Activated CD4-positive, alpha-beta T cell treated with anti-CD3 and anti-CD28 coated beads, Interleukin-2, amount 10 ng/mL, durations not matched to agents 24 days and 14 days (primary cell): ENCODE results near the gene FOSB. TPM values are rescaled to one million over a fixed set of nuclear protein-coding genes. Genes with fewer than 3 reads are reported as not detected.

Source experiments
- DNase-seq: peaks from one replicate; pipeline ENCODE4 v3.0.0; 2022
- H3K27ac Mint-ChIP-seq: one replicate; pipeline ENCODE4 v1.8.0; 2022; ENCODE audit warnings: mild to moderate bottlenecking, mixed read lengths
- H3K27me3 Mint-ChIP-seq: one replicate; pipeline ENCODE4 v1.8.0; 2022; ENCODE audit warnings: mixed read lengths
- H3K36me3 Mint-ChIP-seq: one replicate; pipeline ENCODE4 v1.8.0; 2022; ENCODE audit warnings: low read depth, mild to moderate bottlenecking, mixed read lengths
- H3K4me1 Mint-ChIP-seq: one replicate; pipeline ENCODE4 v1.8.0; 2021; ENCODE audit warnings: mixed read lengths
- H3K4me3 Mint-ChIP-seq: one replicate; pipeline ENCODE4 v1.8.0; 2022; ENCODE audit warnings: mild to moderate bottlenecking, moderate library complexity, mixed read lengths
- H3K9me3 Mint-ChIP-seq: one replicate; pipeline ENCODE4 v1.8.0; 2021; ENCODE audit warnings: mixed read lengths
- intact Hi-C: fragments of 100-400 bp; cut with micrococcal nuclease; formaldehyde crosslinking; loops from one replicate; pipeline ENCODE4 v1.15.1; 2023
- total RNA-seq: library from RNA; stranded (reverse); gene quantifications from 2 replicates; pipeline ENCODE4 v1.2.3, GENCODE V29; 2022

Gene FOSB
- total RNA-seq, 1 donor from 2014 or later: 11.3 TPM

GRCh38 chr19:45467115-45467455, 711 bp upstream of the FOSB start:
- H3K27me3 Mint-ChIP-seq: peaks cover 31% of the 10 kb centered on the region
- no peaks in the 10 kb centered on the region for H3K9me3 Mint-ChIP-seq
- peaks cover 24% of the 10 kb centered on the region for H3K4me1 Mint-ChIP-seq
- peaks cover 10% of the 10 kb centered on the region for H3K36me3 Mint-ChIP-seq
- intact Hi-C loops: no loop called here
- peak overlapping the region; percentile 86 for H3K4me3 Mint-ChIP-seq
- peak overlapping the region; percentile 94 for H3K27ac Mint-ChIP-seq
- DNase-seq: no peak

DNA sequence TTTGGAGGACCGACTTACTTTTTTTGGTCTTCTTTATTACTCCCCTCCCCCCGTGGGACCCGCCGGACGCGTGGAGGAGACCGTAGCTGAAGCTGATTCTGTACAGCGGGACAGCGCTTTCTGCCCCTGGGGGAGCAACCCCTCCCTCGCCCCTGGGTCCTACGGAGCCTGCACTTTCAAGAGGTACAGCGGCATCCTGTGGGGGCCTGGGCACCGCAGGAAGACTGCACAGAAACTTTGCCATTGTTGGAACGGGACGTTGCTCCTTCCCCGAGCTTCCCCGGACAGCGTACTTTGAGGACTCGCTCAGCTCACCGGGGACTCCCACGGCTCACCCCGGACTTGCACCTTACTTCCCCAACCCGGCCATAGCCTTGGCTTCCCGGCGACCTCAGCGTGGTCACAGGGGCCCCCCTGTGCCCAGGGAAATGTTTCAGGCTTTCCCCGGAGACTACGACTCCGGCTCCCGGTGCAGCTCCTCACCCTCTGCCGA, 409 bp downstream of the FOSB start:
- peak; percentile 90 for DNase-seq
- H3K4me1 Mint-ChIP-seq: peaks cover 28% of the 10 kb centered on the region
- intact Hi-C loops: no loop called here
- H3K27me3 Mint-ChIP-seq: peaks cover 38% of the 10 kb centered on the region
- peaks cover 19% of the 10 kb centered on the region for H3K36me3 Mint-ChIP-seq
- H3K9me3 Mint-ChIP-seq: no peaks in the 10 kb centered on the region
- peak overlapping the region; percentile 94 for H3K27ac Mint-ChIP-seq
- H3K4me3 Mint-ChIP-seq: peak overlapping the region; percentile 86

GRCh38 chr19:45468803-45469131, 971 bp downstream of the FOSB start:
- peaks cover 24% of the 10 kb centered on the region for H3K36me3 Mint-ChIP-seq
- intact Hi-C loops: loop anchor here (1.0 kb wide), 2 partner anchors 10 to 18 kb away; no protein-coding TSS in a partner anchor
- peak overlapping the region; percentile 94 for H3K27ac Mint-ChIP-seq
- no peak for DNase-seq
- peak overlapping the region; percentile 86 for H3K4me3 Mint-ChIP-seq
- H3K4me1 Mint-ChIP-seq: peaks cover 28% of the 10 kb centered on the region
- H3K27me3 Mint-ChIP-seq: peaks cover 43% of the 10 kb centered on the region
- H3K9me3 Mint-ChIP-seq: no peaks in the 10 kb centered on the region

DNA sequence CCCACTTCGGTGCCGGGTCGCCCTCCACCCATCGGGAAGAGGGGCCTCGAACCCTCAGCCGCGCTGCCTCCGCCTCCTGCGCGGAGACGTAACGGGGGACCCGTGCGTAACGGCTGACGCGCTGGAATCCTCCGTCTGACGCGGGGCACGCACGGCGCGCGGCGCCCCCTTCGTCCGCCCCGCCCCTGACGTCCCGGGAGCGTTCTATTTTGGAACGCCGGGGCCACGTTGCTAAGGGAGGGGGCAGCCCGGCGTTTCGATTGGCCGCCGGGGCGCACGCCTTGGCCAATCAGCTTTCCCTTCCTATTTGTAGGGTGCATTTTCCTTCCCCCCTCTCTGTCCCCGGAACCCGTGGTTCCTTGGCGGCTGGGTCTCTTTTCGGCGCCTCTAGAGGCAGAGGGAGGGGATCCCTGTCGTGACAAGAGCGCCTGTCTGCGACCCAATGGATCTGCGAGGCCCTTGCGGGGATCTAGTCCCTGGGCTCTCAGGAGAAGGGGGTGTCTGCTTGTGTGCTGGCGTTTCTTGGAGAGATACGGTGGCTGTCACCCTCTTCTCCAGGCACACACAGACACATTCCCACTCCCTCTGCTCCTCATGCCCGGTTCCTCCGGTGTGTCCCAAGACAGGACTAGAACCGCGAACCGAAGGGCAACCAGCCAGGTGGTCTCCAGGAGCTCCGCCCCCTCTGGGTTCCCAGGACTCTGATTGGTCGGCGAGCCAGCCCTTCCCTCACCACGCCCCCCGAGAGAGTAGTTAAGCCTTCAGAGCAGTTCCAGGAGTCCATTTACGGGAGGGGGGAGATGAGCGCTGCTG, 1.5 kb downstream of the FOSB start:
- peak; percentile 98 for DNase-seq
- peaks cover 26% of the 10 kb centered on the region for H3K36me3 Mint-ChIP-seq
- peaks cover 28% of the 10 kb centered on the region for H3K4me1 Mint-ChIP-seq
- intact Hi-C loops: loop anchor here (1.0 kb wide), 2 partner anchors 9 to 19 kb away; no protein-coding TSS in a partner anchor
- no peaks in the 10 kb centered on the region for H3K9me3 Mint-ChIP-seq
- H3K4me3 Mint-ChIP-seq: peak overlapping the region; percentile 86
- peaks cover 49% of the 10 kb centered on the region for H3K27me3 Mint-ChIP-seq
- peak overlapping the region; percentile 94 for H3K27ac Mint-ChIP-seq

DNA sequence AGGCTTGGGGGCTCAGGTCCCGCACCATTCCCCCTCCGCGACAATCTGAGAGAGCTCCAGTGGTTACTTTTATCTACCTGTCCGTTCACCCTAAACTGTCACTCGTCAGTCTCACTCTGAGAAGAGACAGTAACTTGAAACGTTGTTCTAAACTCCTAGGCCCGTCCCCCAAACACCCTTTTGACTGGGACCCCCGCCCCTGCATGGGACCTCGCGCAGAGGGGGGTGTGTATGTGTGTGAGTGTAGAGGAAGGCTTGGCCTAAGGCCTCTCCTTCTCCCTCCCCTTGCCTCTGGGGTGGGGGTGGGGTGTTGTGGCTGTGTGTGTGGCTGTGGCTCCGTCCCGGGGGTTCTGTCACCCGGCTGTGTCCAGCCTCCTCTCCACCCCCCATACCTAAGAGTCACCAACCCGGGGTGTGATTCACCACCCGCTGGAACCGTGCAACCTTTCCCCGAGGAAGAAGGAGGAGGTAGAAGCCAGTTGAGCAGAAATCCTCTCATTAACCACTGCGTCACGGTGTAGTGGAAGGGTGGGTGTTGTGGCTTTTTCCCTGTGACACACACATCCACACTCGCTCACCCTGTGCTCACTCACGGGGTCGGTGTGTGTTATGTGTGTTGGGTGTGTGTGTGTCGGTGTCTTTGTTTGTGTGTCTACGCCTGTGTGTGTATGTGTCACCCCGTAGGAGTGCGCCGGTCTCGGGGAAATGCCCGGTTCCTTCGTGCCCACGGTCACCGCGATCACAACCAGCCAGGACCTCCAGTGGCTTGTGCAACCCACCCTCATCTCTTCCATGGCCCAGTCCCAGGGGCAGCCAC, 2.4 kb downstream of the FOSB start:
- intact Hi-C loops: loop anchor here (1.0 kb wide), 2 partner anchors 8 to 20 kb away; no protein-coding TSS in a partner anchor
- H3K9me3 Mint-ChIP-seq: no peaks in the 10 kb centered on the region
- peaks cover 51% of the 10 kb centered on the region for H3K27me3 Mint-ChIP-seq
- peak overlapping the region; percentile 86 for H3K4me3 Mint-ChIP-seq
- peak overlapping the region; percentile 94 for H3K27ac Mint-ChIP-seq
- H3K4me1 Mint-ChIP-seq: peaks cover 34% of the 10 kb centered on the region
- H3K36me3 Mint-ChIP-seq: peaks cover 30% of the 10 kb centered on the region
- peak; percentile 87 for DNase-seq

DNA sequence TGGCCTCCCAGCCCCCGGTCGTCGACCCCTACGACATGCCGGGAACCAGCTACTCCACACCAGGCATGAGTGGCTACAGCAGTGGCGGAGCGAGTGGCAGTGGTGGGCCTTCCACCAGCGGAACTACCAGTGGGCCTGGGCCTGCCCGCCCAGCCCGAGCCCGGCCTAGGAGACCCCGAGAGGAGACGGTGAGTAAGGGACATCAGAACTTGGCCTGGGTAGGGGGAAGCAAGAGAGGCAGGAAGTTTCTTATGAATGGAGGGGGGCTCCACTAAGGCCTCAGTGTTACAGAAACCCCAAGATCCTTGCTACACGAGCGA, 2.9 kb downstream of the FOSB start:
- peaks cover 35% of the 10 kb centered on the region for H3K4me1 Mint-ChIP-seq
- H3K36me3 Mint-ChIP-seq: peaks cover 30% of the 10 kb centered on the region
- H3K9me3 Mint-ChIP-seq: no peaks in the 10 kb centered on the region
- H3K27ac Mint-ChIP-seq: peak overlapping the region; percentile 94
- H3K4me3 Mint-ChIP-seq: peak overlapping the region; percentile 86
- DNase-seq: peak; percentile 81
- H3K27me3 Mint-ChIP-seq: peaks cover 51% of the 10 kb centered on the region
- intact Hi-C loops: no loop called here

DNA sequence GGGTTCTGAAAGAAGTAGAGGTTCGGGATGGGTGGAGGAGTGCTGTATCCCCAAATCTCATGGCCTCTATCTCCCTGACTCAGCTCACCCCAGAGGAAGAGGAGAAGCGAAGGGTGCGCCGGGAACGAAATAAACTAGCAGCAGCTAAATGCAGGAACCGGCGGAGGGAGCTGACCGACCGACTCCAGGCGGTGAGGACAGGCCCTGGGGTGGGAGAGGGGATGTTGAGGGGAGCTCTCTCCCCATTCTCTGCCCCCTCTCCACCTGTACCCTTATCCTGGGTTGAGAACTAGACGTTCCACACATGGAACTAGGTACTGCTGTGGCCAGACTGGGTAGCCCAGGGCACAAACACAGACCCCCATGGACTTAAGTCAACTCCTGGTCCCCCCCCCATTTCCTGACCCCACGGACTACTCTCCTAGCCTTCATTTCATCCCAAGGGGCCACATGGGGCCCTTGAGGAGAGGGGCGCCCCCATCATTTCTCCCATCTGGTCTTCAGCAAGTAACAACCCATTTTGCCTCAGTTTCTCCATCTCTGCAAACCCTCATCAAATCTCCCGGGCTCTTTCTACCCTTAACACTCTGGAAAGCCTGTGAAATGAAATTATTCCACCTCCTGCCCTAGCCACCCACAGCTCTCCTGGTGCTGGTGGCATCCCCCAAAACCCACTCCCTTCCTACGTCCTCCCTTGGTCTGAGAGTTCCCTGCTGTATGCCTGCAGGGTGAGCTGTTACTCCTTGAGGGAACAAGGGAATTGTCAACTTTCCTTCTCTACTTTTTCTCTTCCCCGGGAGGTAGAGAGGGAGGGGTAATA, 3.5 kb downstream of the FOSB start:
- peak; percentile 77 for DNase-seq
- no peak overlapping the region for H3K27ac Mint-ChIP-seq
- H3K9me3 Mint-ChIP-seq: no peaks in the 10 kb centered on the region
- intact Hi-C loops: no loop called here
- peaks cover 30% of the 10 kb centered on the region for H3K36me3 Mint-ChIP-seq
- peaks cover 50% of the 10 kb centered on the region for H3K27me3 Mint-ChIP-seq
- peaks cover 35% of the 10 kb centered on the region for H3K4me1 Mint-ChIP-seq
- peak overlapping the region; percentile 42 for H3K4me3 Mint-ChIP-seq

- intact Hi-C loops: no loop called here
- Mint-ChIP-seq H3K27ac (no peak overlapping the region), H3K4me1 (peaks cover 37% of the 10 kb centered on the region), H3K9me3 (no peaks in the 10 kb centered on the region), H3K4me3 (peak overlapping the region; percentile 42), H3K27me3 (peaks cover 53% of the 10 kb centered on the region), H3K36me3 (peaks cover 30% of the 10 kb centered on the region)
- DNase-seq: peak; percentile 75
These were observed 4.3 kb downstream of the FOSB start for GRCh38 chr19:45471931-45472562.

GRCh38 chr19:45472563-45473366, 5.0 kb downstream of the FOSB start:
- peaks cover 38% of the 10 kb centered on the region for H3K4me1 Mint-ChIP-seq
- H3K9me3 Mint-ChIP-seq: no peaks in the 10 kb centered on the region
- H3K36me3 Mint-ChIP-seq: peaks cover 30% of the 10 kb centered on the region
- peaks cover 55% of the 10 kb centered on the region for H3K27me3 Mint-ChIP-seq
- intact Hi-C loops: no loop called here
- peak overlapping the region; percentile 36 for H3K4me3 Mint-ChIP-seq
- DNase-seq: peak; percentile 81
- H3K27ac Mint-ChIP-seq: no peak overlapping the region

DNA sequence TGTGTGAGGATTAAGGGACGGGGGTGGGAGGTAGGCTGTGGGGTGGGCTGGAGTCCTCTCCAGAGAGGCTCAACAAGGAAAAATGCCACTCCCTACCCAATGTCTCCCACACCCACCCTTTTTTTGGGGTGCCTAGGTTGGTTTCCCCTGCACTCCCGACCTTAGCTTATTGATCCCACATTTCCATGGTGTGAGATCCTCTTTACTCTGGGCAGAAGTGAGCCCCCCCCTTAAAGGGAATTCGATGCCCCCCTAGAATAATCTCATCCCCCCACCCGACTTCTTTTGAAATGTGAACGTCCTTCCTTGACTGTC, 5.5 kb downstream of the FOSB start:
- no peak overlapping the region for H3K27ac Mint-ChIP-seq
- H3K4me3 Mint-ChIP-seq: no peak overlapping the region
- intact Hi-C loops: no loop called here
- H3K36me3 Mint-ChIP-seq: peaks cover 30% of the 10 kb centered on the region
- peak; percentile 70 for DNase-seq
- no peaks in the 10 kb centered on the region for H3K9me3 Mint-ChIP-seq
- peaks cover 40% of the 10 kb centered on the region for H3K4me1 Mint-ChIP-seq
- H3K27me3 Mint-ChIP-seq: peaks cover 55% of the 10 kb centered on the region

- H3K36me3 Mint-ChIP-seq: peaks cover 30% of the 10 kb centered on the region
- H3K27ac Mint-ChIP-seq: no peak overlapping the region
- no peak overlapping the region for H3K4me3 Mint-ChIP-seq
- intact Hi-C loops: no loop called here
- H3K9me3 Mint-ChIP-seq: no peaks in the 10 kb centered on the region
- H3K4me1 Mint-ChIP-seq: peaks cover 42% of the 10 kb centered on the region
- peaks cover 55% of the 10 kb centered on the region for H3K27me3 Mint-ChIP-seq
- peak; percentile 82 for DNase-seq
These were observed 6.1 kb downstream of the FOSB start for GRCh38 chr19:45473682-45474605.
